Measurements from ENCODE around the gene MAB21L1. TPM values are rescaled to one million over a fixed set of nuclear protein-coding genes. Genes with fewer than 3 reads are reported as not detected.

The MAB21L1 gene
- polyA plus RNA-seq, 1 donor from 2014 or later: 0.07 TPM

GRCh38 chr13:35482527-35482926 lies 6.0 kb upstream of the MAB21L1 start:
- Histone ChIP-seq H3K4me2 (ENCODE audit: low read length) (no peak overlapping the region), H3K9ac (ENCODE audit: low read length) (no peak overlapping the region), H3K27me3 (ENCODE audit: insufficient read depth, low read depth, low read length) (peaks cover 52% of the 10 kb centered on the region), H2AFZ (ENCODE audit: low read depth, low read length) (no peak overlapping the region), H3K36me3 (ENCODE audit: insufficient read depth, low read length) (no peaks in the 10 kb centered on the region), H3K9me3 (ENCODE audit: low read length) (no peaks in the 10 kb centered on the region), H3K27ac (ENCODE audit: low read length) (no peak overlapping the region), H3K9me2 (ENCODE audit: insufficient read depth, low read length) (no peaks in the 10 kb centered on the region), H3K79me2 (replicated peaks; ENCODE audit: insufficient read depth, low read length) (no peaks in the 10 kb centered on the region), H4K20me1 (ENCODE audit: insufficient read depth) (peaks cover 9% of the 10 kb centered on the region), H3F3A (ENCODE audit: insufficient read depth, low read length, poor library complexity, severe bottlenecking) (no peaks in the 10 kb centered on the region), H3K4me3 (ENCODE audit: low read length) (no peak overlapping the region)
- no peak for TF ChIP-seq REST (IDR thresholded peaks at IDR 0.05; ENCODE audit: borderline replicate concordance)
- no peak for TF ChIP-seq TAF1 (IDR thresholded peaks at IDR 0.05; ENCODE audit: low read depth)
- TF ChIP-seq RAD21 (conservative IDR thresholded peaks at IDR 0.05): no peak
- TF ChIP-seq EZH2 (IDR thresholded peaks at IDR 0.05; ENCODE audit: borderline replicate concordance, insufficient read depth, low read length, poor library complexity, severe bottlenecking): no peak
- no peak for TF ChIP-seq POLR2AphosphoS5 (IDR thresholded peaks at IDR 0.05)
- no peak for TF ChIP-seq CTCF (IDR thresholded peaks at IDR 0.05; ENCODE audit: poor library complexity, severe bottlenecking)
- TF ChIP-seq EP300 (conservative IDR thresholded peaks at IDR 0.05; ENCODE audit: poor library complexity, severe bottlenecking): no peak
- TF ChIP-seq MXI1 (conservative IDR thresholded peaks at IDR 0.05; ENCODE audit: poor library complexity, severe bottlenecking): no peak
- no peak for TF ChIP-seq SMC3 (conservative IDR thresholded peaks at IDR 0.05; ENCODE audit: poor library complexity)

GRCh38 chr13:35481777-35482176 lies 5.3 kb upstream of the MAB21L1 start:
- Histone ChIP-seq H2AFZ (ENCODE audit: low read depth, low read length) (no peak overlapping the region), H3K27ac (ENCODE audit: low read length) (no peak overlapping the region), H4K20me1 (ENCODE audit: insufficient read depth) (peaks cover 9% of the 10 kb centered on the region), H3K36me3 (ENCODE audit: insufficient read depth, low read length) (no peaks in the 10 kb centered on the region), H3K9ac (ENCODE audit: low read length) (no peak overlapping the region), H3K9me2 (ENCODE audit: insufficient read depth, low read length) (no peaks in the 10 kb centered on the region), H3K4me3 (ENCODE audit: low read length) (no peak overlapping the region), H3K79me2 (replicated peaks; ENCODE audit: insufficient read depth, low read length) (no peaks in the 10 kb centered on the region), H3K4me2 (ENCODE audit: low read length) (no peak overlapping the region), H3K27me3 (ENCODE audit: insufficient read depth, low read depth, low read length) (peaks cover 59% of the 10 kb centered on the region), H3F3A (ENCODE audit: insufficient read depth, low read length, poor library complexity, severe bottlenecking) (no peaks in the 10 kb centered on the region), H3K9me3 (ENCODE audit: low read length) (no peaks in the 10 kb centered on the region)
- no peak for TF ChIP-seq CTCF (IDR thresholded peaks at IDR 0.05; ENCODE audit: poor library complexity, severe bottlenecking)
- TF ChIP-seq MXI1 (conservative IDR thresholded peaks at IDR 0.05; ENCODE audit: poor library complexity, severe bottlenecking): no peak
- no peak for TF ChIP-seq RAD21 (conservative IDR thresholded peaks at IDR 0.05)
- TF ChIP-seq POLR2AphosphoS5 (IDR thresholded peaks at IDR 0.05): no peak
- no peak for TF ChIP-seq REST (IDR thresholded peaks at IDR 0.05; ENCODE audit: borderline replicate concordance)

Data from neural cell (in vitro differentiated cells).